KOPT-K1 (cell line): Measurements from ENCODE around the gene CST4.
"Not testable (repeated sequence)": the region's sequence is repeated elsewhere in the genome, so short reads cannot be mapped to it uniquely, and the experiment has no call there.

Experiments used
- H3K27ac ChIP-seq: fragments of 200-600 bp; sonication (generic); 2 replicates; pipeline ENCODE4 v1.5.1; 2016; ENCODE audit warnings: antibody characterized with exemption, mild to moderate bottlenecking, low read depth, low read length; ENCODE audit not compliant: poor library complexity, severe bottlenecking
- H3K36me3 ChIP-seq: fragments of 200-600 bp; sonication (generic); 2 replicates; pipeline ENCODE4 v1.5.1; 2017; ENCODE audit warnings: antibody characterized with exemption, mild to moderate bottlenecking, low read length, moderate library complexity; ENCODE audit not compliant: insufficient read depth
- H3K9me3 ChIP-seq: fragments of 200-600 bp; sonication (generic); 2 replicates; pipeline ENCODE4 v1.5.1; 2017; ENCODE audit warnings: antibody characterized with exemption, low read length, mild to moderate bottlenecking; ENCODE audit not compliant: insufficient read depth, poor library complexity, severe bottlenecking

Gene CST4

DNA sequence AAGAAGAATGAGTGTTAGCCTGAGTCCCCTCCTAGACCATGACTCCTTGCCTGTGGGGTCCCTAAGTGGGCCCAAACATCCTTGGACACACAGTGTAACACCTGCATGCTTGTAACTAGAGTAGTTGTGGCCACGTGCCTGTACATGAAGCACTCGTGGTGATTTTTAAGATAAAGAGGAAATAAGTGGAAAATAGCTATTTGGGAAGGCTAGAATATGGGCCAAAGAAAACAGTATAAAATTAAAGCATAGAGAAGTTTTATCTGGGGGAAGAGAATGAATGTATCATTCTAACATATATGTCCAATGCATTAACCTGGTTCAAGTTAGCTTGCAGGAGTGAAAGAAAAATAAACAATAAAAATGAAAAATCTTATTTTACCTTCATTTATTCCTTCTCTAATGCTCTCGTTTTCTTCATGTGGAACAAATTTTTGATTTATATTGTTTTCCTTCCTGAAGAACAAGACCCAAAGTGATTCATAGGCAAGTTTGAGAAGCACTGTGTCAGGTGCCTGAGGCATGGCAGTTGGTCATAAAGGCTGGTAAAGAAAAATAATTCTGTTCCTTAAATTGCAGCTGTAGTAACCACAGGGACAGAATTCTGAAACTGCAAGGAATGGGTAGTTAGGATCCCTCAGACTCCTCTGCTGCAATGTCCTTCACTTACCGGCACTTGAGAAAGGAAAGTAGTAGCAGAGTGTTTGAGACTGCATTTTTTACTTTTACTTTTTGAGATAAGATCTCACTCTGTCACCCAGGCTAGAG, 42.5 kb downstream of the CST4 start:
- no peaks in the 10 kb centered on the region for H3K9me3 ChIP-seq
- H3K27ac ChIP-seq, result no peak overlapping the region
- no peaks in the 10 kb centered on the region for H3K36me3 ChIP-seq

DNA sequence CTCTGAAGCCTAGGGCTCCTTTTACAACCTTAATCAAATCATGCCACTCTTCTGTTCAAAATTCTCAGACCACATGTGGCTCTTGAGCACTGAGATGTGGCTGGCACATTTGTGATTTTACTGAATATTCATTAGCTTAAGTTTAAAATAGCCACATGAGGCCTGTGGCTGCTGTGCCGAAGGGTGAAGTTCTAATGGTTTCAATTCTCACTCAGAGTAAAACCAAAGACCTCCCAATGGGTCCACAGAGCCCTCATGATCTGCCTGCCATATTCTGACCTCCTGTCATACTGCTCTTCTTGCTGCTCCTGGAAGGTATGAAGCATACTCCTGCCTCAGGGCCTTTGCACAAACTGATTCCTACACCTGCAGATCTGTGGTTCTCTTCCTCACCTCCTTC, 43.3 kb downstream of the CST4 start:
- Histone ChIP-seq H3K36me3 (no peaks in the 10 kb centered on the region), H3K27ac (no peak overlapping the region)

DNA sequence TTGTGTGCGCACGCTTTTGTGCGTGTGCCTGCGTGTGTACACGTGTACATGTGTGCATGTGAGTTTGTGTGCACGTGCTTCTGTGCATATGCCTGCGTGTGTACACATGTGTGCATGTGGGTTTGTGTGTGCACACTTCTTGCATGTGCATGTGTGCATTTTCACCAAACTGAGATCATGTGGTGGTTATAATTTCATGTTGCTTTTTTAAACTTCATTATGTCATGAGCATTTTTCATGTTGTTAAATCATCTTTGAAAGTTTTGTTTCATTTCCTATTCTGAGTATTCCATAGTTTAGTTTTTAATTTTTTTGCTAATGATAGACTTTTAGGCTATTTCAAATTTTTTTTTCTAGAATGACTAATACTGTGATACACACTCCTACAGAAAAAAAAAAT, 44.7 kb downstream of the CST4 start:
- Histone ChIP-seq H3K27ac (no peak overlapping the region), H3K36me3 (no peaks in the 10 kb centered on the region), H3K9me3 (no peaks in the 10 kb centered on the region)

More for the DNA sequence above, 43.3 kb downstream of the CST4 start:
- H3K9me3 ChIP-seq, result no peaks in the 10 kb centered on the region

DNA sequence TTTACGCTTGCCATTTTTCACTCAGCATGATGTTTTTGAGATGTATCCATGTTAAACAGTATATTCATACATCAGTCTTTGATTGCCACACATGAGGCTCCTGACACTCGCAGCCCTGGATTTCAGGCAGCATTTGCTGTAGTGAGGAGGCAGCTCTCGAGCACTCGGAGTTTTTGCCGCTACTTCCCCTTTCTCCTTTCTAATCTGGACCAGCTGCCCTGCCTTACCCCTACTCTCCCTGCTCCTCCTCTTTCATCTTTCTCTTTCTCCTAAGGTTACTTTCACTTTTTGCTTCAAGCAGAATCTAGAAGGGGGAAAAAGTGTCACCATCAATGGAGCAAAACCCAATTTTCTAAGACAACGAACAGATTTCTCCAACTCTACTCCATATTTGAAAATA, 45.2 kb downstream of the CST4 start:
- H3K27ac ChIP-seq, result no peak overlapping the region
- no peaks in the 10 kb centered on the region for H3K9me3 ChIP-seq
- H3K36me3 ChIP-seq, result no peaks in the 10 kb centered on the region

DNA sequence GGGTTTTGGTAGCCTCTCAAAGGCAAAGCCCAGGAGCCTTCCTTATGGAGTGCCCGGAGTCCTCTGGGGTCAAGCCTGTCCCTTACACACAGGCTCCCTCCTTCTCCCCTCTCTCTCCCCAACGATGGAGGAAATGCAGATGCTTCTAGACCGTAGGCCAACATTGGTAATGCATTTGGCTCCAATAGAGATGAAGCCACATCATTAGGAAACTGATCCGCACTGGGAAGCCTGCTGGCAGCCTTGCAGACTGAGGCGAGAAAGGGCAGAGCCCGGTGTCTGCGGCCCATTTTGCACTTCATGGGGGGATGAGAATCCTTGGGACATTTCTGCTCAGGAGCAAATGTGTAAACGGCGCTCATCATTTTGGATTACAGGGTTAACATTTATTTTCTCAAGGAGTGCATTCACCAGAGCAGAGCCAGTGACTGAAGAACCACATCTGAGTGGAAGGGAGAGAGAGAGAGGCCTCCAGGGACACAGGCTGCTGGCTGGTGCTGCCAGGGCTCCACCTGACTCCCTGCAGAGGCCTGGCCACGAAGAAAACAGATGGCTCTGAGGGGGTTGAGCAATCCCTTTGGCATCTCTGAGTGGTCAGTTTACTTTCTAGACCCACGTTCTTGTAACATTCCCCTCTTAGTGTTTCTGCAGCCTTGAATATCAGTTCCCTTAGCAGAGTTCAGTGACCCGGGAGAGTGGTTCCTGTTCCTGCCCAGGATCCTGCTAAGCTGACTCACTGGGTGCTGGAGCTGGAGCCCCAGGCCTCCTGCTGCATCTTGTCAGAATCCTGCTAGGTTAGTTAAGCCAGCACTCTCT, 46.7 kb downstream of the CST4 start:
- no peaks in the 10 kb centered on the region for H3K9me3 ChIP-seq
- no peaks in the 10 kb centered on the region for H3K36me3 ChIP-seq
- H3K27ac ChIP-seq, result no peak overlapping the region

DNA sequence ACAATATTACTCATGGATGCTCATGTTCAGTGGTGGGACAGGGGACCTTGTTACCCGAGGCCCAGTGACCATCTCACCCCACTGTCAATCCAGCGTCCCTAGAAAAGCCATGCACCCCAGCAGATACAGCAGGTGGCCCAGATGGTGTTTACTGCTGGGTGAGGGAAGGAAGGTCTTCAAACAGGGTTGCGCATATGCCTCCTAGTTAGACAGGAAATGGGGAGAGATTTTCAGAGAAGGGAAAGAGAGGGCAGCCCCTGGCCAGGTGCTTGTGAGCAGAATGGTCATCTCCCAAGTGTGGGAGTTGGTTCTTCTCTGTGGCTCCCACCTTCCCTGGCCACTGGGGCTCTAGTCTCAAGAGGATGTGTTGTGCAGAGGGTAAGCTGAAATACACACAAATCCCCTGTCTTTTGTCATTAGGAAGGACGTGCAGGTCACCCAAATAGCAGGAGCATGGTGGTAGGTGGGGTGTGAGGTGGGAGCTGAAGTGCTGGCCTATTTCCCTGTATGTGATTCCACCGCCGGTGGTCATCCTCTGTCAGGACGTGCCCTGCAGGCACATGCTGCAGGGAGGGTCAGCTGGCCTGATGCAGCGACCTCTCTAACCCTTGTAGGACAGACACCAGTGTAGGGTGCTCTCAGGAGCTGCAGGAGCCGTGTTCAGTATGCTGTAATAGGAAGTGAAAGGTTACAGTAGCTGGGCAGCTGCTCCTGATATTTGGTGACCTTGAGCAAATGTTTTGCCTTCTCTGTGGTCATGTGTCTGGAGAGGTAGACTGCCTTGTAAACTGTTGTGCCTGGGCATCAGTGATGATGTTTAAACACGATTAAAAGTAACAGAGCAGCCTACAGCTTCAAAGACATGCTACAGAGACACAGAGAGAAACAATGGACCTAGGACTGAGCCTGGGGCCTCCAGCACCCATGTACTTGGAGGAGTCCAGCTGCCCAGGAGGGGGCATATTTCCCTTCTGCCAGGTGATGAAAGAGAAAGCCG, 47.9 kb downstream of the CST4 start:
- H3K27ac ChIP-seq, result no peak overlapping the region
- H3K36me3 ChIP-seq, result no peaks in the 10 kb centered on the region

DNA sequence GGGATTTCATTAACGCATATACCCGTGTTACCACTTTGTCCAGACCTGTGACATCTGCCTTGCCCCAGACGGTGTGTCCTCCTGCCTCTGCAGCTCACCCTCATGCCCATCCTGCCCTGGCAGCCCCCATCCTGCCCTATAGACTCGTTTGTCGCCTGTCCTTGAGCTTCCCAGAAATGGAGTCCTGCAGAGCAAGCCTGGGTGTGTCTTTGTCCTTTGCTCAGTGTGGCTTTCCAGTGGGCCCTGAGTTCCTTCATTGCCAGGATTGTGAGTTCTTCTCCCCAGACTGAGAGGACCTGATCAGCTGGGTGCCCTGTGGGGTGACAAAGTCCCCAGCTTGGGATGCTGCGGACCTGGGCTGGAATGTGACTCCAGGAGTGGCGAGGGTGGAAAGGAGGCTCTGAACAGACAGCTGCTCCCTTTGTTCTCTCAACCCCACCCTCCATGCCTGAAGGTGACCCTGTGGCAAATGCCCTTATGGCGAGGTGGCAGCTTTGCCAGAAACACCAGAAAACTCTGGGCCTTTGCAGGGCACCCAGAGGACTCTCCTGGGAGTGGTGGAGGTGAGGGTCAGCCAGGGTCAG, 48.7 kb downstream of the CST4 start:
- H3K36me3 ChIP-seq, result no peaks in the 10 kb centered on the region
- no peak overlapping the region for H3K27ac ChIP-seq
- H3K9me3 ChIP-seq, result no peaks in the 10 kb centered on the region

More for the DNA sequence above, 47.9 kb downstream of the CST4 start:
- H3K9me3 ChIP-seq, result no peaks in the 10 kb centered on the region

DNA sequence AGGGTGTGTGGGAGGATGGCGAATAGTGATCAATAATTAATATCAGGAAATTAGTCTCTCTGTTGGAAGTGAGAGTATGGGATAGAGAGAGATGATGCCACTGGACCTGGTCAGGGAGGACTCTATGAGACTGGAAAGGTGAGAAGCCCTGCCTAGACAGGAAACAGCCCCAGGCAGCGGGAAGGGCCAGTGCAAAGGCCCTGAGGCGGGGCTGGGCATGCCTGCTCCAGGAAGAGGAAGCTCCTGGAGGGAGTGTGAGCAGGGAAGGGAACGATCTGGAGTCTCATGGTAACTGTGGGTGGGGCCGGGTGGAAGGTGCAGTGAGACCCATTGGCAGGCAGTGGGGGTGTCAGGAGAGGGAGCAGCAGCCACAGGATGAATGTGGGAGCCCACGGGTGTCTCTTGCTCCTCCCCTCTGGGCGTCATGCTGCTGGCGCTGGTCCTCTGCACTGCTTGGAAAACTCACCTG, 49.3 kb downstream of the CST4 start:
- H3K27ac ChIP-seq, result no peak overlapping the region
- H3K9me3 ChIP-seq, result no peaks in the 10 kb centered on the region
- no peaks in the 10 kb centered on the region for H3K36me3 ChIP-seq

DNA sequence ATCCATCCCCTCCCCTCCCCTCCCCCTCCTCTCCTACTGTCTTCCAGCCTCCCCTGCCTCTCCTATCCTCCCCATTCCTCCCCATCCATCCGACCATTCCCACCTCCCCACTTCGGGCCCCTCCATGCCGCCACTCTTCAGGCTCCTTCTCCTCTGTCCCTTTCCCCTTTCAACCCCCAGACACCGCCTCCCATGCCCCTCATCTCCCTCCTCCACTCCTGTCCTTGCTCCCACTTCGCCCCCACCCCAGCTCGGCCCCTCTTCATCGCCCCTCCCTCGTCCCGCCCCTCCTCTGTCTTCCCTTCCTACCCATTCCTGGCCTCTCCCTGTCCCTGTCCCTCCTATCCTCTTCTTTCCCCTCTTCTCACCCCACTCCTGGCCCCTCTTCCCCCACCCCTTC, 50.5 kb downstream of the CST4 start:
- Histone ChIP-seq H3K36me3 (no peaks in the 10 kb centered on the region), H3K27ac (no peak overlapping the region), H3K9me3 (no peaks in the 10 kb centered on the region)

DNA sequence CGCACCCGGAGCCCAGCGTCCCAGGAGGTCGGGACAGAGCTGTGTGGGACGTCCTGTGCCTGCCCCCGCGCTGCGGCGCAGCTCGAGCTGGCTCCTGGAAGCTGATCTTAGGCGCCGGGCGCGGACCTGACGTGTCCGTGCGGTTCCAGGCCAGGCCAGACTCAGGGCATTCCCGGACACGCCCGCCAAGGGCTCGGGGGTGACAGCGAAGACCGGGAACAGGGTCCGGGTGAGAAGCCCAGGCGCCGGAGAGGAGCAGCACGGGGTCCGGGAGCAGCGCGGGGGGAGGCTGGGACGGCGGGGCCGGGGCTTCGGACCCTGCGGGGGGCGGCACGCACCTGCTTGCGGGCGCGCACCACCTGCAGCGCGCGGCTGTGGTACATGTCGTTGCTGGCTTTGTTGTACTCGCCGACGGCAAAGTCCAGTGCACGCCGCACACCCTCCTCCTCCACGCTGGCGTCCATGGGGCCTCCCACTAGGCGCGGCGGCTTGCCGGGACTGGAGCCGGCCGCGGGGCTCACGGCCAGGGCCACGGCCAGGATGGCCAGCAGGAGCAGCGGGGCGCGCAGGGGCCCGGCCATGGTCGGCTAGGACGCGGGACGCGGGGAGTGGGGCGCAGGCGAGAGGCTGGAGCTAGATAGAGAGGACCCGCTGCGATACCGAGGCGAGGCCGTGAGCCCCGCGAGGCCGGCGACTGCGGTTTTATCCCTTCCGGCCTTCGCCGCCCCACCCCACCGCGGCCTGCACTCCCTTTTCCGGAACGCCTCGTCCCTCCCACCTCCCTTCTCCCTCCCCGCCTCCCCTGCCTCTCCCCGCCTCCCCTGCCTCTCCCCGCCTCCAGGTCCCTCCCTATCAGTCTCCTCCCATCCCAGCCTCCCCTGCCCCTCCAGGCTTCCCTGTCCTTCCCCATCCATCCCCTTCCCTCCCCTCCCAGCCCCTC, 51.3 kb downstream of the CST4 start, which contains the start of gene CST3:
Gene CST3 (minus strand): TSS at position 674 of the 940 bp plus-strand sequence. CDS start 93 bp downstream, at position 581.
- Histone ChIP-seq H3K27ac (no peak within 1 kb of the TSS), H3K36me3 (no peaks in the 10 kb centered on the region), H3K9me3 (no peaks in the 10 kb centered on the region)

DNA sequence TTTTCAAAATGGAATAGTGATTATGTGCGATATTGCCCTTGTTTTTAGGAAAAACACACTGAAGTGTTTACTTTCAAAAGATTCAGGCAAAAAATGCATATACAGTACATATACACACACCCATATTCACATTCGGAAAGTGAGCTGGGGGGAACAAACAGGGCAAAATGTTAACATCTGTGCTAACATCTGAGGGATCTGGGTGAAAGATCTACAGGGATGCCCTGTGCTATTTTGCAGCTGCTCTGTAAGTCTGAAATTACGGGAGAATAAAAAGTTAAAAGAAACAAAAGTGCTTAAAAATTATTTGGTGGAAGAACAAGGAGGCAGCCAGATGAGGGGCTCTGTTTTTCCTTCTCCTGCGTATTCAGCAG, 51.9 kb downstream of the CST4 start:
- Histone ChIP-seq H3K27ac (no peak overlapping the region), H3K9me3 (no peaks in the 10 kb centered on the region), H3K36me3 (no peaks in the 10 kb centered on the region)

DNA sequence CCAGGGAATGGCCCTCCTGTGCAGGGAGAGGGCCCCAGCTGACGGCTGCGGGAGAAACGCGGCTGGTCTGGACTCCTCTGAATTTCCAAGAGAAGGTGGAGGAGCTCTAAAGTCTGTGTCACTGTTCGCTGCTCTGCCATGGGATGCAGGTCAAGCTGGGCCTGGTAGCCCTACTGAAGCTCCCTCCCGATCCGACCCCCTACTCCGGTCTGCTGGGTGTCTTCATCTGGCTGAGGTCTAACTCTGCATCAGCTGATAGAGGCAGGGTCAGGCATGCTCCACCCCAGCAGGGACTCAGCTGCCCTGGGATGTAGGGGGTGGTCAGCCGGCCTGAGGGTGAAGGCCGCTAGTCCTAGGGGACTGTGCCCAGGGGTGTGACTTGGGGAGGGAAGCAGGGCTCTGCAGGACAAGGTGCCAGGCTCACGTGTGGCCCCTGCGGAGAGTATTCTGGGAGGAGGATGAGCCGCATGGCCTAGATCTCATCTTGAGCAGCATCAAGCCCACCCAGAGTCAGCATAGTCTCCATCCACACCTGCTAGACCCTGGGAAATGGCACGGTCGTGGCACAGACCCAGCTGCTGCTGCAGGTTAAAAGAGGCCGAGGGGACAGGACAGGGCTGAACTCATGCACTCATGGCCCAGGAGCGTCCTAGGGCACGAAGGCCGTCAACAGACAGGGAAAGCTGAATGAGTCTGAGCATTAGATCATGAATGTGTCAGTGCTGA, 52.5 kb downstream of the CST4 start:
- no peak overlapping the region for H3K27ac ChIP-seq
- no peaks in the 10 kb centered on the region for H3K9me3 ChIP-seq
- no peaks in the 10 kb centered on the region for H3K36me3 ChIP-seq

DNA sequence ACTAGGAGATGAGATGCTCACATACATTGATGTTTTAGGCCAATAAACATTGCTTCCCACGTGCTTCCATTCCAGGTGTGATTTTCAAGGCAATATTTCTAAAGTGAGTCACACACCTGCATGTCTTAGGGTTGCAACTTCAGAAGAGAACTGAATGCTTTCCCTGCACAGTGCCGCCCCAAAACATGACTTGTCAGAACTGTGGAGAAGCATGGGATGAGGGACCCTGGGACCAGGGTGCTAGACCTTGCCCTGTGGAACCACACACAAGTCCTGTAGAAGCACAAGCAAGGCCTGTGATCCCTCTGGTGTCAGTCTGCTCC, 53.1 kb downstream of the CST4 start:
- H3K27ac ChIP-seq, H3K36me3 ChIP-seq, H3K9me3 ChIP-seq: not testable (repeated sequence)
